Measurements from ENCODE around the gene MRGPRX2.

The MRGPRX2 gene

DNA sequence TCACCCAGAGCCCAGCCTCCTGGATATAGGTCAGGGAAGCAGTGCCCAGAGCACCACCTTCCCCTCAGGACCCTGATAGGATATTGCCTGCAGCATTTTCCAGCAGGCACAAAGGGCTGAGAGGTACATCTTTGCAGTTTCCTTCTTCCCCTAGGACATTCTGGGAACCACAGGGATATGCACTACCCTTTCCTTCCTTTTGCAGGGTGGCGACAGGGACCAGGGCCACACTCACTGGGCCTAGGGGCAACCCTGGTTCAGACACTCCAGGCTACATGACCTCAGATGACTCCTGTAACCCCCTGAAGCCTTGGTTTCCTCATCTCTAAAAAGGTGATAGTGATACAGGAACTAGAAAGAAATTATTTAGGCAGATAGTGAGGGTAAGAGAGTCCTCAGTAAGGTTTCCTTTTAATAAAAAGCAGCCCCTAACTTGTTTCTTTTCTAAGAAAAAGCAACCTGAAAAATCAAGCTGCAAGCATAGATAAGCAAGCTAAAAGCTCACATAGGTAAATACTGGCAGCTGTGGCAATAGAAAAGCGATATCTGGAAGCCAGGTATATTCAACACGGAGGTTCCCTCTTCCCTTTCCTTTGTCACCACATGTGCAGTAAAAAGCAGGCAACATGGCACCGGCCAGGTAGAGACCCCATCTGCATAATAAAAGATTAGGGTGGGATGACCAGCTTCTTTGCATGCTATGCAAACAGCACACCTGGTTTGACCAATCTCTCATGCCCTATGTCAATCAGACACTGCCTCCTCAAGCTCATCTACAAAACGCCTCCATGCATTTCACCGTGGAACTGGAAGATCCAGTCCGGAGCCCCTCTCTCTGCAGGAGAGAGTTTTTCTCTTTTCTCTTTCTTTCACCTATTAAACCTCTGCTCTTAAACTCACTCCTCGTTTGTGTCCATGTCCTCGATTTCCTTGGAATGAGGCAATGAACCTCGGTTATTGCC lies 13.2 kb upstream of the MRGPRX2 start:
- DNase-seq (ENCODE audit: insufficient read length): no peak
- no peak for FAIRE-seq
- no peak for TF ChIP-seq POLR2A (IDR thresholded peaks at IDR 0.05; ENCODE audit: low read depth, low read length)
- no peak for TF ChIP-seq POLR2AphosphoS5 (IDR thresholded peaks at IDR 0.05; ENCODE audit: low read depth, low read length)
- TF ChIP-seq TAF1 (IDR thresholded peaks at IDR 0.05; ENCODE audit: borderline replicate concordance, low read depth, low read length): no peak

DNA sequence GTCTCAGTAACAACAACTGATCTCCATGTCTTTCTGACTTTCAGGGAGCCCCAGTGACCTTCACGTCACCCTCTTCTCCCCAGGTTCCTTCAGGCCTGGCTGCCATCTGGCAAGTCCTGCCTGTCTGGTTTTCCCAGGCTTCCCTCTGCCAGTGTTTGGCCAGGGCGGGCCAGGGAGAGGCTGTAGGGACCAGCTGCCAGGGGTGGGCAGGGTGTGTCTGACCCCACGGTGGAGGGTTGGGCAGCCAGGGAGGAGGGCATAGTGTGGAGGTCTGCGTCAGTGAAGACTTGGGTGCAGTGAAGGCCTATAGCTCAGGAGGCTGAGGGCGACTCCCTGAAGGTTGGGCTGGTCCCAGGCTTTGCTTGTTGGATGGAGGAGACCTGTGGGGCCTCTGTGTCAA lies 11.9 kb upstream of the MRGPRX2 start:
- DNase-seq (ENCODE audit: insufficient read length) (no peak), FAIRE-seq (no peak)
- no peak for TF ChIP-seq TAF1 (IDR thresholded peaks at IDR 0.05; ENCODE audit: borderline replicate concordance, low read depth, low read length)
- no peak for TF ChIP-seq POLR2A (IDR thresholded peaks at IDR 0.05; ENCODE audit: low read depth, low read length)
- TF ChIP-seq POLR2AphosphoS5 (IDR thresholded peaks at IDR 0.05; ENCODE audit: low read depth, low read length): no peak

- TF ChIP-seq POLR2AphosphoS5 (IDR thresholded peaks at IDR 0.05; ENCODE audit: low read depth, low read length) (no peak), TAF1 (IDR thresholded peaks at IDR 0.05; ENCODE audit: borderline replicate concordance, low read depth, low read length) (no peak), POLR2A (IDR thresholded peaks at IDR 0.05; ENCODE audit: low read depth, low read length) (no peak)
- FAIRE-seq (peak; percentile 98), DNase-seq (ENCODE audit: insufficient read length) (peak; percentile 25)
Measured at GRCh38 chr11:19071255-19071654, 10.7 kb upstream of the MRGPRX2 start.

GRCh38 chr11:19059833-19060232 lies 684 bp downstream of the MRGPRX2 start:
- DNase-seq (ENCODE audit: insufficient read length): no peak
- no peak for FAIRE-seq
- no peak for TF ChIP-seq POLR2A (IDR thresholded peaks at IDR 0.05; ENCODE audit: low read depth, low read length)
- no peak for TF ChIP-seq POLR2AphosphoS5 (IDR thresholded peaks at IDR 0.05; ENCODE audit: low read depth, low read length)

- FAIRE-seq (no peak), DNase-seq (ENCODE audit: insufficient read length) (no peak)
- TF ChIP-seq POLR2AphosphoS5 (IDR thresholded peaks at IDR 0.05; ENCODE audit: low read depth, low read length) (no peak), POLR2A (IDR thresholded peaks at IDR 0.05; ENCODE audit: low read depth, low read length) (no peak), TAF1 (IDR thresholded peaks at IDR 0.05; ENCODE audit: borderline replicate concordance, low read depth, low read length) (no peak)
Measured at GRCh38 chr11:19055905-19056304, 4.6 kb downstream of the MRGPRX2 start.

DNA sequence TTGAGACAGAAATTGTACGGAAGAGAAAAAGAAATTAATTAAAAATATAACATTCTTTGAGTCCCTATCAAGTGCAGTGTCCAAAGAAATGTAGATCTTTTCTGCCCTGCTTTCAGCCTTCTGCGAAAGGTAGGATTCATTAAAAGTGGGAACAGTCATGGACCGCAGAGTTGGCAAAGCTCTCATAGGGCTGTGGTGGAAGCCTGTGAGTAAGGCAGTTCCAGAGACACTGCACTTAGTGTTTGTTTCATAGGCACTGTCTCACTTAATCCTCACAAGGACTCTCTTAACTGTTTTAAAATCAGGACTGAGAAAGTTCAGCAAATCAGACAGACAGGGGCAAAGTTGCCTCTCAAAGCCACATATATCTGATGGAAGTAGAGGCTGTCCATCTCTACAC lies 5.5 kb downstream of the MRGPRX2 start:
- no peak for DNase-seq (ENCODE audit: insufficient read length)
- TF ChIP-seq POLR2A (IDR thresholded peaks at IDR 0.05; ENCODE audit: low read depth, low read length) (no peak), POLR2AphosphoS5 (IDR thresholded peaks at IDR 0.05; ENCODE audit: low read depth, low read length) (no peak), TAF1 (IDR thresholded peaks at IDR 0.05; ENCODE audit: borderline replicate concordance, low read depth, low read length) (no peak)
- no peak for FAIRE-seq

DNA sequence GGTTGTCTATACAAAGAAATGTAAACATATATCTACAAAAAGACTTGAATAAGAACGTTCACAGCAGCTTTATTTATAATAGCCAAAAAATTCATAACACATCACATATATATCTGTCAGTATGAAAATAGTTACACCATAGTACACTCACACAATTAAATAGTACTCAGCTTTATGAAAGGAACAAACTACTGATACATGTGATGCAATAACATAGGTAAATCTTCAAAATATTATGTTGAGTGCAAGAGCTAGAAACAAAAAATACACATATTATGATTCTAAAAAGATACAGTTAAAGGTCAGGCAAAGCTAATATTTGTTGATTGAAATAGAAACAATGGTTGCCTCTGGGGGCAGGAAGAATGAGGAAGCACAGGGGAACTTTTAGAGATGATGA lies 6.6 kb downstream of the MRGPRX2 start:
- DNase-seq (ENCODE audit: insufficient read length) (no peak), FAIRE-seq (no peak)
- TF ChIP-seq TAF1 (IDR thresholded peaks at IDR 0.05; ENCODE audit: borderline replicate concordance, low read depth, low read length) (no peak), POLR2A (IDR thresholded peaks at IDR 0.05; ENCODE audit: low read depth, low read length) (no peak), POLR2AphosphoS5 (IDR thresholded peaks at IDR 0.05; ENCODE audit: low read depth, low read length) (no peak)

- FAIRE-seq (no peak), DNase-seq (ENCODE audit: insufficient read length) (no peak)
- TF ChIP-seq POLR2A (IDR thresholded peaks at IDR 0.05; ENCODE audit: low read depth, low read length) (no peak), POLR2AphosphoS5 (IDR thresholded peaks at IDR 0.05; ENCODE audit: low read depth, low read length) (no peak), TAF1 (IDR thresholded peaks at IDR 0.05; ENCODE audit: borderline replicate concordance, low read depth, low read length) (no peak)
Measured at GRCh38 chr11:19050281-19050680, 10.2 kb downstream of the MRGPRX2 start.

- no peak for FAIRE-seq
- TF ChIP-seq POLR2AphosphoS5 (IDR thresholded peaks at IDR 0.05; ENCODE audit: low read depth, low read length) (no peak), POLR2A (IDR thresholded peaks at IDR 0.05; ENCODE audit: low read depth, low read length) (no peak), TAF1 (IDR thresholded peaks at IDR 0.05; ENCODE audit: borderline replicate concordance, low read depth, low read length) (no peak)
- no peak for DNase-seq (ENCODE audit: insufficient read length)
Measured at GRCh38 chr11:19049351-19049750, 11.2 kb downstream of the MRGPRX2 start.

DNA sequence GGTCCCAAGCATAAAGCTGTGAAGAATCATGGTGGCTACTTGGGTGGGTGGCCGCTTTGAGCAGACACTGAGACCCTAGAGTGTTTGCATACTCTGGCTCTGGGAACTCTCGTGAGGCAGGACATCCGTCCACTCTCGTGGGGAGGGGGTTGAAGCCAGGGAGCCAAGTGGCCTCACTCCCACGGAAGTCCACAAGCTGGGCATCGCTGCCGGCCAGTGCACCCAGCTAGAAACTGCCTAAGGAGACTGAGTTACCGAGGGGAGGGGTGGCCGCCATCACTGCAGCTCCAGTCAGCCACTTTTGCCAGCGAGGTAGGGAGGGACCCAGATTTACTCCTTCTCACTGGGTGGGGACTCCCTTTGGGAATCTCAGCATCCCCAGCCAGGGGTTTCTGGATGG lies 20.5 kb downstream of the MRGPRX2 start:
- DNase-seq (ENCODE audit: insufficient read length) (no peak), FAIRE-seq (no peak)
- TF ChIP-seq POLR2A (IDR thresholded peaks at IDR 0.05; ENCODE audit: low read depth, low read length): no peak
- no peak for TF ChIP-seq POLR2AphosphoS5 (IDR thresholded peaks at IDR 0.05; ENCODE audit: low read depth, low read length)
- no peak for TF ChIP-seq TAF1 (IDR thresholded peaks at IDR 0.05; ENCODE audit: borderline replicate concordance, low read depth, low read length)

DNA sequence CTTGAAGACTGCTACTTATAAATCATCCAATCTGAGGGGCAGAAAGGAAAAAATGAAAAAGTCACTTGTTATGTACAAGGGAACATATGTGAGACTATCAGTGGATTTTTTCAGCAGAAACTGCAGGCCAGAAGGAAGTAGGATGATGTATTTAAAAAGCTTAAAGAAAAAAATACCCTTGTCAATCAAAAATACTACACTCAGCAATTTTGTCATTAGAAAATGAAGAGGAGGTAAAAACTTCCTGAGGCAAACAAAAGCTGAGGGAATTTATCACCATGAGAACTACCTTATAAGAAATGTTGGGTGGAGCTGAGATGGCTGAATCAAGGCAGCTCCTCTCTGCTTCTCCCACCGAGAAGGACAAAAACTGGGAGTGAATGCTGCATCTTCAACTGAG lies 21.1 kb downstream of the MRGPRX2 start:
- DNase-seq (ENCODE audit: insufficient read length): no peak
- no peak for TF ChIP-seq TAF1 (IDR thresholded peaks at IDR 0.05; ENCODE audit: borderline replicate concordance, low read depth, low read length)
- no peak for TF ChIP-seq POLR2AphosphoS5 (IDR thresholded peaks at IDR 0.05; ENCODE audit: low read depth, low read length)
- TF ChIP-seq POLR2A (IDR thresholded peaks at IDR 0.05; ENCODE audit: low read depth, low read length): no peak
- no peak for FAIRE-seq

GRCh38 chr11:19032990-19033389 lies 27.5 kb downstream of the MRGPRX2 start:
- DNase-seq (ENCODE audit: insufficient read length) (no peak), FAIRE-seq (no peak)
- no peak for TF ChIP-seq POLR2A (IDR thresholded peaks at IDR 0.05; ENCODE audit: low read depth, low read length)
- TF ChIP-seq TAF1 (IDR thresholded peaks at IDR 0.05; ENCODE audit: borderline replicate concordance, low read depth, low read length): no peak
- no peak for TF ChIP-seq POLR2AphosphoS5 (IDR thresholded peaks at IDR 0.05; ENCODE audit: low read depth, low read length)
